H1 (cell line): ENCODE data around the gene MTFR1L. TPM values are rescaled to one million over a fixed set of nuclear protein-coding genes. Genes with fewer than 3 reads are reported as not detected.

Experiments used
- ASH2L ChIP-seq: fragments of 200-600, 300-600 bp; sonication (generic); IDR thresholded peaks from one replicate; pipeline ENCODE4 v1.7.1; 2017; ENCODE audit warnings: low read length
- EZH2 ChIP-seq: fragments of 200-600 bp; sonication (generic); IDR thresholded peaks from 2 replicates; pipeline ENCODE4 v1.7.1; 2012; ENCODE audit warnings: low read depth, mild to moderate bottlenecking, moderate library complexity, low read length, inconsistent platforms; ENCODE audit not compliant: severe bottlenecking
- NANOG ChIP-seq: IDR thresholded peaks from 2 replicates; pipeline ENCODE4 v1.6.1; 2011; ENCODE audit warnings: low read length, low read depth, mild to moderate bottlenecking, inconsistent platforms; ENCODE audit not compliant: insufficient read depth, poor library complexity, severe bottlenecking
- RNF2 ChIP-seq: fragments of 200-900, 300-1000 bp; sonication (generic); IDR thresholded peaks from 2 replicates; pipeline ENCODE4 v1.7.1; 2016; ENCODE audit warnings: borderline replicate concordance, low read depth, mild to moderate bottlenecking, antibody characterized with exemption, low read length; ENCODE audit not compliant: poor library complexity, severe bottlenecking; ENCODE audit errors: missing control alignments
- polyA plus RNA-seq, 7 experiments: library from polyadenylated mRNA; depleted of rRNA in 3 of 7; stranded (reverse) in 5 of 7; unstranded in 2 of 7; fragments of >200 nt in 5 of 7; fragments of 200-250 nt in 2 of 7; gene quantifications; 1 replicate in 5 of 7; 2 replicates in 1 of 7; 4 replicates in 1 of 7; pipeline versions ENCODE4 v1.2.1 to v1.2.3, GENCODE V29; 2011 to 2013; ENCODE audit warnings: missing spikeins in 2 of 7, mixed read lengths in 2 of 7
- total RNA-seq: library from RNA; stranded (reverse); fragmentation: NEBNext Ultra II Directional; extraction: Animal tissue kit (Norgen Biotek cat#: 25700); gene quantifications from 2 replicates; pipeline ENCODE4 v1.2.1, GENCODE V29; 2021

The MTFR1L gene
- total and polyA plus RNA-seq, 2 of the 8 experiments (the other 6 are each of a cell fraction or from before 2014, with no cell fraction given): 20.8 to 23.1 TPM

GRCh38 chr1:25862785-25863485 is 43.2 kb downstream of the MTFR1L start (continued):
- TF ChIP-seq ASH2L (no peak), NANOG (no peak), RNF2 (no peak), EZH2 (no peak)
